Nephron progenitor cell (in vitro differentiated cells): ENCODE results near the gene LRRC56.
"Not testable (repeated sequence)": the region's sequence is repeated elsewhere in the genome, so short reads cannot be mapped to it uniquely, and the experiment has no call there.

Experiments
- DNase-seq: peaks from one replicate; pipeline ENCODE4 v3.0.0; 2021
- H3K27ac Mint-ChIP-seq: 2 replicates; pipeline ENCODE4 v1.8.0; 2021; ENCODE audit warnings: mild to moderate bottlenecking, moderate library complexity, mixed read lengths
- H3K27me3 Mint-ChIP-seq: 2 replicates; pipeline ENCODE4 v1.8.0; 2021; ENCODE audit warnings: mild to moderate bottlenecking, low read depth, mixed read lengths; ENCODE audit not compliant: poor library complexity
- H3K36me3 Mint-ChIP-seq: 2 replicates; pipeline ENCODE4 v1.8.0; 2021; ENCODE audit warnings: low read depth, mixed read lengths
- H3K4me1 Mint-ChIP-seq: 2 replicates; pipeline ENCODE4 v1.8.0; 2021; ENCODE audit warnings: mixed read lengths
- H3K4me3 Mint-ChIP-seq: 2 replicates; pipeline ENCODE4 v1.8.0; 2021; ENCODE audit warnings: mild to moderate bottlenecking, moderate library complexity, mixed read lengths
- H3K9me3 Mint-ChIP-seq: 2 replicates; pipeline ENCODE4 v1.8.0; 2021; ENCODE audit warnings: mild to moderate bottlenecking, moderate library complexity, mixed read lengths
- CTCF ChIP-seq: fragments of 200-600 bp; sonication (generic); IDR thresholded peaks from 2 replicates; pipeline ENCODE4 v1.5.0; 2021; ENCODE audit warnings: antibody characterized with exemption

The LRRC56 gene

GRCh38 chr11:508956-509355 is 28.4 kb upstream of the LRRC56 start:
- H3K4me1 Mint-ChIP-seq: peaks cover 19% of the 10 kb centered on the region
- H3K9me3 Mint-ChIP-seq: no peaks in the 10 kb centered on the region
- no peak overlapping the region for H3K27ac Mint-ChIP-seq
- DNase-seq: no peak
- peak overlapping the region; percentile 49 for H3K4me3 Mint-ChIP-seq
- no peaks in the 10 kb centered on the region for H3K27me3 Mint-ChIP-seq
- no peak for TF ChIP-seq CTCF
- H3K36me3 Mint-ChIP-seq: peaks cover 43% of the 10 kb centered on the region

GRCh38 chr11:512761-513595 is 24.3 kb upstream of the LRRC56 start:
- no peak for TF ChIP-seq CTCF
- Mint-ChIP-seq H3K9me3 (peaks cover 24% of the 10 kb centered on the region), H3K4me1 (no peaks in the 10 kb centered on the region), H3K36me3 (peaks cover 74% of the 10 kb centered on the region), H3K27ac (peak overlapping the region; percentile 15), H3K4me3 (no peak overlapping the region), H3K27me3 (peaks cover 2% of the 10 kb centered on the region)
- DNase-seq: no peak

DNA sequence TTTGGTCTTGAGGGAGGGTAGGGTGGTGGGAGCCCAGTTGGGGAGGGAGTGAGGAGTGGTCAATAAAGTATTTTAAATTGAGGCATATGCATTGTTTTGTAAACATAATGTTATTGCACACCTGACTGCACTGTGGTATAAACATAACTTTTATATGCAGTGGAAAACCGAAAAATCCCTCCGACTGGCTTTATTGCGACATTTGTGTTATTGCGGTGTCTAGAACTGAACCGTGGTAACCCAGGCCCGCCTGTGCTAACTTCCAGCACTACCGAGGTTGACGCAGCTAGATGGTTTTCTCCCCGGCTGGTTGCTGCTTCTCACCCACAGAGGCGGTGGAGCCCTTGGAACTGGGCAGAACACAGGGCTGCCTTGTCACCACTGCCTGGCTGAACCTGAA is 22.7 kb upstream of the LRRC56 start:
- no peak for DNase-seq
- Mint-ChIP-seq H3K27me3 (peaks cover 6% of the 10 kb centered on the region), H3K4me1 (no peaks in the 10 kb centered on the region), H3K36me3 (peaks cover 70% of the 10 kb centered on the region), H3K9me3 (peaks cover 34% of the 10 kb centered on the region), H3K4me3 (no peak overlapping the region), H3K27ac (no peak overlapping the region)
- TF ChIP-seq CTCF: no peak

- H3K9me3 Mint-ChIP-seq: peaks cover 34% of the 10 kb centered on the region
- no peak for TF ChIP-seq CTCF
- no peak overlapping the region for H3K27ac Mint-ChIP-seq
- no peak overlapping the region for H3K4me3 Mint-ChIP-seq
- no peaks in the 10 kb centered on the region for H3K4me1 Mint-ChIP-seq
- H3K36me3 Mint-ChIP-seq: peaks cover 65% of the 10 kb centered on the region
- DNase-seq: no peak
- peaks cover 6% of the 10 kb centered on the region for H3K27me3 Mint-ChIP-seq
Observed at GRCh38 chr11:515131-515530, 22.2 kb upstream of the LRRC56 start.

DNA sequence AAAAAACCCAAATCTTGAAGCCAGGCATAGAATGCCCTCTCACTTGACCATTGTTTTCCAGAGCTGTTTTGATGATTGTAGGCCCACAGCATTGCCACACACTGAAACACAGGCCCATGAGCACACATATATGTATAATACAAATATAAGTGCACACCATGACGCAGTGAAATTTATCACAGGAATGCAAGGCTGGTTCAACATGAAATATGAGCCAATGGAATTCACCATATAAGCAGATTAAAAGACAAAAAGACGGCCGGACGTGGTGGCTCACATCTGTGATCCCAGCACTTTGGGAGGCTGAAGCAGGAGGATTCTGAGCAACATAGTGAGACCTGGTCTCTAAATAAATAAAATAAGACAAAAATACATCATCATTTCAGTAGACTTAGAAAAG is 20.9 kb upstream of the LRRC56 start:
- H3K4me1 Mint-ChIP-seq: no peaks in the 10 kb centered on the region
- DNase-seq: no peak
- H3K36me3 Mint-ChIP-seq: peaks cover 65% of the 10 kb centered on the region
- peaks cover 6% of the 10 kb centered on the region for H3K27me3 Mint-ChIP-seq
- TF ChIP-seq CTCF: no peak
- H3K9me3 Mint-ChIP-seq: peaks cover 45% of the 10 kb centered on the region
- no peak overlapping the region for H3K4me3 Mint-ChIP-seq
- H3K27ac Mint-ChIP-seq: no peak overlapping the region

GRCh38 chr11:516918-517685 is 20.2 kb upstream of the LRRC56 start:
- not testable (repeated sequence) for DNase-seq, H3K27me3 Mint-ChIP-seq, H3K4me3 Mint-ChIP-seq, H3K27ac Mint-ChIP-seq, H3K4me1 Mint-ChIP-seq
- H3K9me3 Mint-ChIP-seq: peaks cover 49% of the 10 kb centered on the region
- H3K36me3 Mint-ChIP-seq: peaks cover 60% of the 10 kb centered on the region
